ENCODE measurements around the gene PADI2.

The PADI2 gene

DNA sequence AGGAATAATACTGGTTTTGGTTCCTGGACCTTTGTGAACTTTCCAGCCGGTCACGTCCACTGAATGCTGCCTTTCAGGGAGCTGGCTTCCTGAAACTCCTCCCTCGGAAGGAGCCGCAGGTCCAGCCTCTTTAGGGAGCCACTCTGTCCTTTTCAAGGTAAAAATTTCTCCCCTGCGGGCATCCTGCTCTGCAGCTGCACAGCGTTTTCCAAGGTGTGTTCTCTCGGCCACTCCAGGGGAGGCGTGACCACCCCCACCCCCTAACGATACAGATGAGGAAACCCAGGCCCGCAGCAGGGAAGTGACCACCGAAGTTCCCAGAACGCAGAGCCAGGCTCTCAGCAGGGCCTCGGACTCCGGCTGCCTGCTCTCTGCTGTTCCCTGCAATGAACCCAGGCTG lies 21.5 kb downstream of the PADI2 start:
- Histone ChIP-seq H2AFZ (ENCODE audit: low read length) (no peak overlapping the region), H3K4me2 (ENCODE audit: low read depth, low read length, poor library complexity, severe bottlenecking) (no peak overlapping the region), H3K9me3 (ENCODE audit: insufficient read depth, low read depth, low read length) (no peaks in the 10 kb centered on the region), H3K9ac (ENCODE audit: low read depth, low read length, poor library complexity, severe bottlenecking) (no peak overlapping the region), H3K27me3 (ENCODE audit: insufficient read depth, low read length, poor library complexity, severe bottlenecking) (no peaks in the 10 kb centered on the region), H4K20me1 (ENCODE audit: insufficient read depth, low read length, poor library complexity, severe bottlenecking) (no peaks in the 10 kb centered on the region), H3K9me2 (replicated peaks; ENCODE audit: low read depth, low read length) (no peaks in the 10 kb centered on the region), H3F3A (ENCODE audit: low read depth) (no peaks in the 10 kb centered on the region), H3K36me3 (ENCODE audit: insufficient read depth, low read length) (no peaks in the 10 kb centered on the region), H3K4me1 (ENCODE audit: insufficient read depth, low read length, poor library complexity, severe bottlenecking) (no peaks in the 10 kb centered on the region), H3K79me2 (ENCODE audit: insufficient read depth, low read length) (no peaks in the 10 kb centered on the region), H3K4me3 (ENCODE audit: low read length, poor library complexity, severe bottlenecking) (no peak overlapping the region)
- TF ChIP-seq, protein P1, sequence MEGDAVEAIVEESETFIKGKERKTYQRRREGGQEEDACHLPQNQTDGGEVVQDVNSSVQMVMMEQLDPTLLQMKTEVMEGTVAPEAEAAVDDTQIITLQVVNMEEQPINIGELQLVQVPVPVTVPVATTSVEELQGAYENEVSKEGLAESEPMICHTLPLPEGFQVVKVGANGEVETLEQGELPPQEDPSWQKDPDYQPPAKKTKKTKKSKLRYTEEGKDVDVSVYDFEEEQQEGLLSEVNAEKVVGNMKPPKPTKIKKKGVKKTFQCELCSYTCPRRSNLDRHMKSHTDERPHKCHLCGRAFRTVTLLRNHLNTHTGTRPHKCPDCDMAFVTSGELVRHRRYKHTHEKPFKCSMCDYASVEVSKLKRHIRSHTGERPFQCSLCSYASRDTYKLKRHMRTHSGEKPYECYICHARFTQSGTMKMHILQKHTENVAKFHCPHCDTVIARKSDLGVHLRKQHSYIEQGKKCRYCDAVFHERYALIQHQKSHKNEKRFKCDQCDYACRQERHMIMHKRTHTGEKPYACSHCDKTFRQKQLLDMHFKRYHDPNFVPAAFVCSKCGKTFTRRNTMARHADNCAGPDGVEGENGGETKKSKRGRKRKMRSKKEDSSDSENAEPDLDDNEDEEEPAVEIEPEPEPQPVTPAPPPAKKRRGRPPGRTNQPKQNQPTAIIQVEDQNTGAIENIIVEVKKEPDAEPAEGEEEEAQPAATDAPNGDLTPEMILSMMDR (conservative IDR thresholded peaks at IDR 0.05; ENCODE audit: low read length), result no peak
- TF ChIP-seq EZH2phosphoT487 (IDR thresholded peaks at IDR 0.05; ENCODE audit: borderline replicate concordance), result no peak

- no peaks in the 10 kb centered on the region for H3K79me2 ChIP-seq (ENCODE audit: insufficient read depth, low read length)
- H3K4me1 ChIP-seq (ENCODE audit: insufficient read depth, low read length, poor library complexity, severe bottlenecking), result no peaks in the 10 kb centered on the region
- H3K4me2 ChIP-seq (ENCODE audit: low read depth, low read length, poor library complexity, severe bottlenecking), result no peak overlapping the region
- H4K20me1 ChIP-seq (ENCODE audit: insufficient read depth, low read length, poor library complexity, severe bottlenecking), result no peaks in the 10 kb centered on the region
- H3K4me3 ChIP-seq (ENCODE audit: low read length, poor library complexity, severe bottlenecking), result no peak overlapping the region
- no peaks in the 10 kb centered on the region for H3K9me2 ChIP-seq (replicated peaks; ENCODE audit: low read depth, low read length)
- no peak for TF ChIP-seq EZH2phosphoT487 (IDR thresholded peaks at IDR 0.05; ENCODE audit: borderline replicate concordance)
- TF ChIP-seq, protein P1 (conservative IDR thresholded peaks at IDR 0.05; ENCODE audit: low read length), result no peak
- H3F3A ChIP-seq (ENCODE audit: low read depth), result no peaks in the 10 kb centered on the region
- H2AFZ ChIP-seq (ENCODE audit: low read length), result no peak overlapping the region
- no peaks in the 10 kb centered on the region for H3K36me3 ChIP-seq (ENCODE audit: insufficient read depth, low read length)
- H3K27me3 ChIP-seq (ENCODE audit: insufficient read depth, low read length, poor library complexity, severe bottlenecking), result no peaks in the 10 kb centered on the region
- H3K9me3 ChIP-seq (ENCODE audit: insufficient read depth, low read depth, low read length), result no peaks in the 10 kb centered on the region
- no peak overlapping the region for H3K9ac ChIP-seq (ENCODE audit: low read depth, low read length, poor library complexity, severe bottlenecking)
These were observed 22.1 kb downstream of the PADI2 start for GRCh38 chr1:17097147-17097546.

- Histone ChIP-seq H3K4me2 (ENCODE audit: low read depth, low read length, poor library complexity, severe bottlenecking) (no peak overlapping the region), H3K9me2 (replicated peaks; ENCODE audit: low read depth, low read length) (no peaks in the 10 kb centered on the region)
- TF ChIP-seq, protein P1 (conservative IDR thresholded peaks at IDR 0.05; ENCODE audit: low read length), result no peak
- TF ChIP-seq EZH2phosphoT487 (IDR thresholded peaks at IDR 0.05; ENCODE audit: borderline replicate concordance), result no peak
These were observed 22.7 kb downstream of the PADI2 start for GRCh38 chr1:17096584-17096983.

More at GRCh38 chr1:17096584-17096983, 22.7 kb downstream of the PADI2 start:
- no peaks in the 10 kb centered on the region for H3K9me3 ChIP-seq (ENCODE audit: insufficient read depth, low read depth, low read length)
- no peak overlapping the region for H3K9ac ChIP-seq (ENCODE audit: low read depth, low read length, poor library complexity, severe bottlenecking)
- H3F3A ChIP-seq (ENCODE audit: low read depth), result no peaks in the 10 kb centered on the region
- H3K36me3 ChIP-seq (ENCODE audit: insufficient read depth, low read length), result no peaks in the 10 kb centered on the region
- no peaks in the 10 kb centered on the region for H3K27me3 ChIP-seq (ENCODE audit: insufficient read depth, low read length, poor library complexity, severe bottlenecking)
- no peaks in the 10 kb centered on the region for H3K79me2 ChIP-seq (ENCODE audit: insufficient read depth, low read length)
- no peak overlapping the region for H3K4me3 ChIP-seq (ENCODE audit: low read length, poor library complexity, severe bottlenecking)
- H4K20me1 ChIP-seq (ENCODE audit: insufficient read depth, low read length, poor library complexity, severe bottlenecking), result no peaks in the 10 kb centered on the region
- no peak overlapping the region for H2AFZ ChIP-seq (ENCODE audit: low read length)
- no peaks in the 10 kb centered on the region for H3K4me1 ChIP-seq (ENCODE audit: insufficient read depth, low read length, poor library complexity, severe bottlenecking)

Data from Loucy (cell line).